Mucosa of descending colon (tissue), 3 donors: ENCODE data around the gene OAS3. TPM values are rescaled to one million over a fixed set of nuclear protein-coding genes. Genes with fewer than 3 reads are reported as not detected.

Source experiments
- ATAC-seq: fragments of 200-7000 bp; cut with Tn5 transposase; one replicate; pipeline ENCODE4 v1.9.1; 2020; ENCODE audit warnings: mild to moderate bottlenecking, moderate library complexity
- DNase-seq, 3 donors: peaks; one replicate each; pipeline ENCODE4 v3.0.0-alpha.2; 2020
- H3K36me3 ChIP-seq: fragments of 200-600 bp; one replicate; pipeline ENCODE4 v1.8.0; 2021; ENCODE audit warnings: low read depth, mild to moderate bottlenecking
- H3K4me1 ChIP-seq: fragments of 200-600 bp; one replicate; pipeline ENCODE4 v1.8.0; 2021; ENCODE audit warnings: low read depth, mild to moderate bottlenecking
- H3K4me3 ChIP-seq: fragments of 200-600 bp; one replicate; pipeline ENCODE4 v1.8.0; 2021; ENCODE audit warnings: mild to moderate bottlenecking
- H3K9me3 ChIP-seq: fragments of 200-600 bp; one replicate; pipeline ENCODE4 v1.8.0; 2021; ENCODE audit warnings: mild to moderate bottlenecking
- intact Hi-C, 2 donors: fragments of 100-400 bp; cut with DNase I in 1 of 2; cut with micrococcal nuclease in 1 of 2; formaldehyde crosslinking; loops; one replicate each; pipeline versions ENCODE4 v1.11.0 to v1.11.1; 2022; cut with DNase I, micrococcal nuclease
- total RNA-seq, 3 donors: library from RNA; stranded (reverse); fragmentation: NEBNext Ultra II Directional in 2 of 3; extraction: Animal tissue kit (Norgen Biotek cat#: 25700) in 2 of 3; gene quantifications; one replicate each; pipeline versions ENCODE4 v1.2.1 to v1.2.4, GENCODE V29; 2021 to 2023
- TF ChIP-seq, protein P1 (sequence below): fragments of 200-600 bp; IDR thresholded peaks from one replicate; pipeline ENCODE4 v1.8.0; 2022; ENCODE audit warnings: antibody characterized with exemption, mild to moderate bottlenecking
- donor health status: DM: no; HTN: no; CAD: no; lungs with moderate emphysema.
- donor health status: DM: no; HTN: no; CAD: no.
- donor health status: DM: no; HTN: yes; CAD: no.

The OAS3 gene
- total RNA-seq, 3 donors from 2014 or later: 14.8 to 27.4 (median 22.3) TPM

DNA sequence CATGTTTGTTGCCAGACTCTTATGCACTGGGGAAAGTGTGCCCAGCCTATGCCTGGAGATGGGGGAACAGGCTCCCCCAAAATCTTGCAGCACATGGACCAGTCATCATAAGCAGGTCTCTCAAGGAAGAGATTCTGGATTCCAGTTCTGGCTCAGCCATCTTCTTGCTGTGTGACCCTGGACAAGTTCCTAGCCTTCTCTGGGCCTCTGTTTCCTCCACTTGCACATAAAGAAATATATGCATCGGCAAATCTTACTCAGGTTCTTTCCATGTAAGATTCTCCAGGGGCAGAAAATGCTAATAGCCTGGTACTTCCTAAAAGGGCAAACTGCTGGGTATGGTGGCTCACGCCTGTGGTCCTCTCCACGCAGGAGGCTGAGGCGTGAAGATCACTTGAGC lies 7.2 kb downstream of the OAS3 start:
- Histone ChIP-seq H3K4me3 (no peak overlapping the region), H3K36me3 (no peaks in the 10 kb centered on the region), H3K9me3 (no peaks in the 10 kb centered on the region), H3K4me1 (no peaks in the 10 kb centered on the region)
- intact Hi-C loops: no loop called here
- no peak for DNase-seq
- TF ChIP-seq, protein P1, sequence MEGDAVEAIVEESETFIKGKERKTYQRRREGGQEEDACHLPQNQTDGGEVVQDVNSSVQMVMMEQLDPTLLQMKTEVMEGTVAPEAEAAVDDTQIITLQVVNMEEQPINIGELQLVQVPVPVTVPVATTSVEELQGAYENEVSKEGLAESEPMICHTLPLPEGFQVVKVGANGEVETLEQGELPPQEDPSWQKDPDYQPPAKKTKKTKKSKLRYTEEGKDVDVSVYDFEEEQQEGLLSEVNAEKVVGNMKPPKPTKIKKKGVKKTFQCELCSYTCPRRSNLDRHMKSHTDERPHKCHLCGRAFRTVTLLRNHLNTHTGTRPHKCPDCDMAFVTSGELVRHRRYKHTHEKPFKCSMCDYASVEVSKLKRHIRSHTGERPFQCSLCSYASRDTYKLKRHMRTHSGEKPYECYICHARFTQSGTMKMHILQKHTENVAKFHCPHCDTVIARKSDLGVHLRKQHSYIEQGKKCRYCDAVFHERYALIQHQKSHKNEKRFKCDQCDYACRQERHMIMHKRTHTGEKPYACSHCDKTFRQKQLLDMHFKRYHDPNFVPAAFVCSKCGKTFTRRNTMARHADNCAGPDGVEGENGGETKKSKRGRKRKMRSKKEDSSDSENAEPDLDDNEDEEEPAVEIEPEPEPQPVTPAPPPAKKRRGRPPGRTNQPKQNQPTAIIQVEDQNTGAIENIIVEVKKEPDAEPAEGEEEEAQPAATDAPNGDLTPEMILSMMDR: no peak
- ATAC-seq: no peak

DNA sequence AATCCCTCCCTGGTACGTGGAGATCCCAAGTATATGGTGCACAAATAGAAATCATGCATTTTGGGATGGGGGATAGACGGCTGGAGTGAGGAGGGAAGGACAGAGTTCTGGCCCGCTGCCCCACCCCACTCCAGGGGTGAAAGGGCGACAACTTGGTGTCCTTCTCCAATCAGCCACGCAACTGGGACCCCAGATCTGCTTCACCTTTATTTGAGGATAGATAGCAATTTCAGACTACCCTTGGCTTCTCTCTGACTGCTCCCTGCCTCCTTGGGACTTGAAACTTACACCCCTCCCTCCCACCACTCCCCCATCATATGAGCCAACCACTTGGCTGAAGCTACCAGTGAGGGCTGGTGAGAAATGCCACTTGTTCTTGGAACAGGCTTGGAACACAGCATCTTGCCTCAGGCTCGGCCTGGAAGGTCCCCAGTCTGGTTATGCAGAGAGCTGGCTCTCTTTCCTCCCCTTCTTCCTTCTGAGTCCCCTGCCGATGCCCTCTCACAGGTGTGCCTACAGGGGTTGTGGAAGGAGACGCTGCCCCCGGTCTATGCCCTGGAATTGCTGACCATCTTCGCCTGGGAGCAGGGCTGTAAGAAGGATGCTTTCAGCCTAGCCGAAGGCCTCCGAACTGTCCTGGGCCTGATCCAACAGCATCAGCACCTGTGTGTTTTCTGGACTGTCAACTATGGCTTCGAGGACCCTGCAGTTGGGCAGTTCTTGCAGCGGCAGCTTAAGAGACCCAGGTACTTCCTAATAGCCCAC lies 8.1 kb downstream of the OAS3 start:
- intact Hi-C loops: no loop called here

DNA sequence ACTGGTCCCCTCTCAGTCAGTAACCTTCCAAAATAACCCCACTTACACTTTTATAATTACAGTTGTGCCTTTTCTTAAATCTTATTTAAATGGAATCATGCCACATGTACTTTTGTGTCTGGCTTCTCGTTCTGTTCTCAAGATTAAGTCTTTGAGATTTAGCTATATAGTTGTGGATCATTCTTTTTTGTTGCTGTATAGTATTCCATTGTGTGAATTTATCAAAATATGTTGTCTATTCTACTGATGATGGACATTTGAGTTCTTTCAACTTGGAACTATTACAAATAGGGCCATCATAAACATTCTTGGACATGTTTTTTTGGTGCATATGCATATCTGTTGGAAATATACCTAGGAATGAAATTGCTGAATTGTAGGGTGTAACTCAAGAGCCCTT lies 9.0 kb downstream of the OAS3 start:
- no peaks in the 10 kb centered on the region for H3K9me3 ChIP-seq
- no peak overlapping the region for H3K4me3 ChIP-seq
- intact Hi-C loops: no loop called here
- TF ChIP-seq, protein P1: no peak
- ATAC-seq (no peak), DNase-seq (no peak)
- no peaks in the 10 kb centered on the region for H3K4me1 ChIP-seq
- no peaks in the 10 kb centered on the region for H3K36me3 ChIP-seq

More for the DNA sequence above, 8.1 kb downstream of the OAS3 start:
- DNase-seq (no peak), ATAC-seq (no peak)
- H3K4me3 ChIP-seq: no peak overlapping the region
- H3K36me3 ChIP-seq: no peaks in the 10 kb centered on the region
- H3K9me3 ChIP-seq: no peaks in the 10 kb centered on the region
- no peaks in the 10 kb centered on the region for H3K4me1 ChIP-seq
- TF ChIP-seq, protein P1: no peak

DNA sequence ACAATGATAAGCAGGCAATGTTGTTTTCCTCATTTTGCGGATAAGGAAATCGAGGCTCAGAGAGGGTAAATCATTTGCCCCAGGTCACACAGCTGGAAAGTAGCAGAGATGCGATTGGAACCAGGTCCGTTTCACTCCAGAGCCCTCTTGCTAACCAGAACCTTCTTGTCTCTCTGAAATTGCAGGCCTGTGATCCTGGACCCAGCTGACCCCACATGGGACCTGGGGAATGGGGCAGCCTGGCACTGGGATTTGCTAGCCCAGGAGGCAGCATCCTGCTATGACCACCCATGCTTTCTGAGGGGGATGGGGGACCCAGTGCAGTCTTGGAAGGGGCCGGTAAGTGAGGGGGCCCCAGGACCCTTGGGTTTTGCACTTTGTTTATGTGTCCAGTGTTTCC lies 9.5 kb downstream of the OAS3 start:
- no peaks in the 10 kb centered on the region for H3K9me3 ChIP-seq
- intact Hi-C loops: no loop called here
- TF ChIP-seq, protein P1: no peak
- DNase-seq: no peak
- no peaks in the 10 kb centered on the region for H3K36me3 ChIP-seq
- H3K4me3 ChIP-seq: no peak overlapping the region
- H3K4me1 ChIP-seq: no peaks in the 10 kb centered on the region
- no peak for ATAC-seq

DNA sequence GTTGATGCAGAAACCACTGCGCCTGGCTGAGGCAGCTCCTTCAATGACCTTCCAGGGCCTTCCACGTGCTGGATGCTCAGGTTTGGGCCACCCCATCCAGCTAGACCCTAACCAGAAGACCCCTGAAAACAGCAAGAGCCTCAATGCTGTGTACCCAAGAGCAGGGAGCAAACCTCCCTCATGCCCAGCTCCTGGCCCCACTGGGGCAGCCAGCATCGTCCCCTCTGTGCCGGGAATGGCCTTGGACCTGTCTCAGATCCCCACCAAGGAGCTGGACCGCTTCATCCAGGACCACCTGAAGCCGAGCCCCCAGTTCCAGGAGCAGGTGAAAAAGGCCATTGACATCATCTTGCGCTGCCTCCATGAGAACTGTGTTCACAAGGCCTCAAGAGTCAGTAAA lies 10.5 kb downstream of the OAS3 start:
- TF ChIP-seq, protein P1: no peak
- intact Hi-C loops: no loop called here

More for the DNA sequence above, 10.5 kb downstream of the OAS3 start:
- Histone ChIP-seq H3K4me1 (no peaks in the 10 kb centered on the region), H3K4me3 (no peak overlapping the region), H3K36me3 (no peaks in the 10 kb centered on the region), H3K9me3 (no peaks in the 10 kb centered on the region)
- DNase-seq (no peak), ATAC-seq (no peak)
